HepG2 (cell line): ENCODE data around the gene FBXO11. TPM values are rescaled to one million over a fixed set of nuclear protein-coding genes. Genes with fewer than 3 reads are reported as not detected.

Experiments used
- ARID2 ChIP-seq: sonication (generic); formaldehyde crosslinking; IDR thresholded peaks from 2 replicates; pipeline ENCODE4 v1.8.1; 2022; ENCODE audit warnings: mild to moderate bottlenecking, missing genetic modification reagents, borderline replicate concordance
- ATF1 ChIP-seq: IDR thresholded peaks from 2 replicates; pipeline ENCODE4 v1.6.1; 2016; ENCODE audit warnings: mild to moderate bottlenecking, control low read depth
- CC2D1A ChIP-seq: sonication (generic); formaldehyde crosslinking; IDR thresholded peaks from 2 replicates; pipeline ENCODE4 v1.8.1; 2023; ENCODE audit warnings: mild to moderate bottlenecking, missing genetic modification reagents
- CTCF ChIP-seq: sonication (generic); formaldehyde crosslinking; IDR thresholded peaks from 2 replicates; pipeline ENCODE4 v1.5.0; 2020; ENCODE audit warnings: mild to moderate bottlenecking, missing genetic modification reagents, moderate library complexity
- ELF4 ChIP-seq: sonication (generic); formaldehyde crosslinking; IDR thresholded peaks from 2 replicates; pipeline ENCODE4 v1.5.0; 2020; ENCODE audit warnings: missing genetic modification reagents, mild to moderate bottlenecking, moderate library complexity, borderline replicate concordance
- HES4 ChIP-seq: sonication (generic); formaldehyde crosslinking; IDR thresholded peaks from 2 replicates; pipeline ENCODE4 v1.9.0; 2021; ENCODE audit warnings: mild to moderate bottlenecking, missing genetic modification reagents, borderline replicate concordance
- KIAA2018 ChIP-seq: sonication (generic); formaldehyde crosslinking; IDR thresholded peaks from 2 replicates; pipeline ENCODE4 v1.5.0; 2020; ENCODE audit warnings: mild to moderate bottlenecking, missing genetic modification reagents, borderline replicate concordance
- NBN ChIP-seq: fragments of 450-650 bp; conservative IDR thresholded peaks from 2 replicates; pipeline ENCODE4 v1.6.1; 2017
- PAF1 ChIP-seq: IDR thresholded peaks from 2 replicates; pipeline ENCODE4 v1.6.1; 2016; ENCODE audit warnings: missing genetic modification reagents, missing compliant biosample characterization
- POGZ ChIP-seq: sonication (generic); formaldehyde crosslinking; IDR thresholded peaks from 2 replicates; pipeline ENCODE4 v1.4.0; 2020; ENCODE audit warnings: mild to moderate bottlenecking, missing genetic modification reagents
- ZFP36 ChIP-seq: fragments of 150-350 bp; IDR thresholded peaks from 2 replicates; pipeline ENCODE4 v1.6.1; 2018; ENCODE audit warnings: borderline replicate concordance, low read length, low read depth; ENCODE audit not compliant: partially characterized antibody
- ZNF333 ChIP-seq: sonication (generic); formaldehyde crosslinking; IDR thresholded peaks from 2 replicates; pipeline ENCODE4 v1.4.0; 2020; ENCODE audit warnings: mild to moderate bottlenecking, missing genetic modification reagents, borderline replicate concordance
- ZNF337 ChIP-seq: sonication (generic); formaldehyde crosslinking; IDR thresholded peaks from 2 replicates; pipeline ENCODE4 v1.5.1; 2020; ENCODE audit warnings: missing genetic modification reagents, low read depth, mild to moderate bottlenecking, borderline replicate concordance
- ZNF34 ChIP-seq: sonication (generic); formaldehyde crosslinking; IDR thresholded peaks from 2 replicates; pipeline ENCODE4 v1.4.0; 2020; ENCODE audit warnings: mild to moderate bottlenecking, missing genetic modification reagents, borderline replicate concordance
- ZNF432 ChIP-seq: sonication (generic); formaldehyde crosslinking; IDR thresholded peaks from 2 replicates; pipeline ENCODE4 v1.5.0; 2020; ENCODE audit warnings: missing genetic modification reagents, mild to moderate bottlenecking, borderline replicate concordance
- ZNF496 ChIP-seq: sonication (generic); formaldehyde crosslinking; IDR thresholded peaks from 2 replicates; pipeline ENCODE4 v1.8.1; 2023; ENCODE audit warnings: mild to moderate bottlenecking, moderate library complexity, missing genetic modification reagents; ENCODE audit not compliant: insufficient replicate concordance
- ZNF569 ChIP-seq: sonication (generic); formaldehyde crosslinking; IDR thresholded peaks from 2 replicates; pipeline ENCODE4 v1.5.0; 2020; ENCODE audit warnings: mild to moderate bottlenecking, missing genetic modification reagents, moderate library complexity, borderline replicate concordance
- ZNF75D ChIP-seq: sonication (generic); formaldehyde crosslinking; IDR thresholded peaks from 2 replicates; pipeline ENCODE4 v1.8.1; 2023; ENCODE audit warnings: missing genetic modification reagents, mild to moderate bottlenecking, borderline replicate concordance
- ZNF773 ChIP-seq: sonication (generic); formaldehyde crosslinking; IDR thresholded peaks from 2 replicates; pipeline ENCODE4 v1.4.0; 2020; ENCODE audit warnings: missing genetic modification reagents, borderline replicate concordance
- polyA plus RNA-seq, 8 experiments: library from polyadenylated mRNA; depleted of rRNA in 3 of 8; stranded (reverse) in 7 of 8; unstranded in 1 of 8; fragments of >200 nt; fragmentation: Illumina TruSeq in 4 of 8; extraction: Trizol in 4 of 8; gene quantifications; 2 replicates each; pipeline versions ENCODE4 v1.2.1 to v1.2.3, GENCODE V29; 2011 to 2016; ENCODE audit warnings: low read depth in 4 of 8, missing spikeins in 1 of 8, mixed read lengths in 1 of 8; ENCODE audit not compliant: insufficient read depth in 1 of 8
- total RNA-seq, 5 experiments: library from RNA; depleted of rRNA; stranded (reverse); fragments of >200 nt; fragmentation: Illumina TruSeq; extraction: Trizol; gene quantifications; 2 replicates each; pipeline ENCODE4 v1.2.3, GENCODE V29; 2016; ENCODE audit warnings: low read depth in 1 of 5

FBXO11 gene
- total and polyA plus RNA-seq, 2 of the 13 experiments (the other 11 are each of a cell fraction or from before 2014, with no cell fraction given): 27.9 to 47.6 TPM

- TF ChIP-seq PAF1 (no peak), ZNF496 (no peak), ZNF432 (no peak), CTCF (CRISPR knock-in tag) (no peak; the same call in 1 of the 2 replicates), POGZ (CRISPR knock-in tag) (peak; percentile 58), NBN (no peak), ARID2 (CRISPR knock-in tag) (peak; percentile 91; the same call in 1 of the 2 replicates), ELF4 (CRISPR knock-in tag) (peak; percentile 84; the same call in 1 of the 2 replicates), ZNF337 (CRISPR knock-in tag) (peak; percentile 57; the same call in 1 of the 2 replicates), ZNF75D (CRISPR knock-in tag) (no peak), CC2D1A (CRISPR knock-in tag) (no peak), ATF1 (CRISPR knock-in tag) (no peak), ZFP36 (no peak), HES4 (CRISPR knock-in tag) (peak; percentile 97), ZNF569 (0 out of 2 replicates have a peak, but pooled peaks have one; percentile 44), ZNF333 (CRISPR knock-in tag) (peak; percentile 65; the same call in 1 of the 2 replicates), ZNF34 (CRISPR knock-in tag) (0 out of 2 replicates have a peak, but pooled peaks have one; percentile 34), KIAA2018 (CRISPR knock-in tag) (no peak), ZNF773 (CRISPR knock-in tag) (peak; percentile 94)
Measured at GRCh38 chr2:47782671-47783485, 123.4 kb downstream of the FBXO11 start, which contains the start of gene MSH6 (continued).
